AG09309 (cell line): ENCODE data around the gene TMX2.
"Not testable (repeated sequence)": the region's sequence is repeated elsewhere in the genome, so short reads cannot be mapped to it uniquely, and the experiment has no call there.

ENCODE experiments used
- DNase-seq: peaks from one replicate; pipeline ENCODE4 v3.0.0-alpha.2; 2010; ENCODE audit warnings: low read depth
- H3K4me3 ChIP-seq: 2 replicates; pipeline ENCODE4 v1.5.1; 2011; ENCODE audit warnings: mild to moderate bottlenecking, low read depth, low read length, moderate library complexity; ENCODE audit not compliant: control insufficient read depth
- CTCF ChIP-seq: IDR thresholded peaks from 2 replicates; pipeline ENCODE4 v1.5.1; 2011; ENCODE audit warnings: mild to moderate bottlenecking, low read depth, low read length, inconsistent platforms; ENCODE audit not compliant: insufficient read depth, control insufficient read depth; ENCODE audit errors: missing control alignments

Gene TMX2

GRCh38 chr11:57674251-57674650, 38.1 kb upstream of the TMX2 start:
- no peak overlapping the region for H3K4me3 ChIP-seq
- no peak for DNase-seq
- TF ChIP-seq CTCF = no peak

- DNase-seq = no peak
- H3K4me3 ChIP-seq = no peak overlapping the region
- no peak for TF ChIP-seq CTCF
Observed at GRCh38 chr11:57675176-57675941, 37.0 kb upstream of the TMX2 start.

GRCh38 chr11:57679396-57679795, 33.0 kb upstream of the TMX2 start:
- no peak overlapping the region for H3K4me3 ChIP-seq
- no peak for DNase-seq
- TF ChIP-seq CTCF = no peak

GRCh38 chr11:57680552-57680874, 31.9 kb upstream of the TMX2 start:
- DNase-seq = no peak
- no peak for TF ChIP-seq CTCF
- H3K4me3 ChIP-seq = no peak overlapping the region

- H3K4me3 ChIP-seq = no peak overlapping the region
- DNase-seq = no peak
- TF ChIP-seq CTCF = no peak
Observed at GRCh38 chr11:57681168-57681567, 31.2 kb upstream of the TMX2 start.

- not testable (repeated sequence) for H3K4me3 ChIP-seq, DNase-seq
Observed at GRCh38 chr11:57690474-57690873, 21.9 kb upstream of the TMX2 start.

- no peak overlapping the region for H3K4me3 ChIP-seq
- DNase-seq = no peak
- TF ChIP-seq CTCF = no peak
Observed at GRCh38 chr11:57698843-57699365, 13.5 kb upstream of the TMX2 start.
